ENCODE measurements around the gene TBC1D5.
"Not testable (repeated sequence)": the region's sequence is repeated elsewhere in the genome, so short reads cannot be mapped to it uniquely, and the experiment has no call there.

The TBC1D5 gene

DNA sequence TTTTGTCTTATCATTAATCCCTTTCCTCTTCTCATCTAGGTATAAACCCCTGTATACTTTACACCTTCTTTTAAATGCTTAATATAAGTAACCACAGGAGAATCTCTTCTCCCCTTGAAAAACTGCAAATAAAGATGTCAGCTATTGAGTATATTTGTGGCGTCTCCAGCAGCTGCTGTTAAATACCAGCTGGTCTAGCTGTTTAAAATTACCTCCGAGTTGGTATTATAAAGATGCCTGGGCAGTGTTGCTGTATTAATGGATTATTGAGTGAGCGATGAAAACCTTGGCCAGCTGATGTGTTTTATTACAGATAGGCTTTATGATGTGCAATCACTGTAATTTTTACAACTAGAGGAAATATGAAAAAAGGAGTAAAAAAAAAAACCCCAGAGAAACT lies 388.1 kb downstream of the TBC1D5 start:
- H3K4me3 ChIP-seq (ENCODE audit: low read depth, low read length) = no peak overlapping the region
- TF ChIP-seq CTCF (IDR thresholded peaks at IDR 0.05; ENCODE audit: control insufficient read depth, extremely low read depth, insufficient read depth) = no peak
- no peak for DNase-seq (ENCODE audit: low read depth)

GRCh38 chr3:17352620-17353019 lies 389.8 kb downstream of the TBC1D5 start:
- H3K4me3 ChIP-seq (ENCODE audit: low read depth, low read length) = no peak overlapping the region
- no peak for TF ChIP-seq CTCF (IDR thresholded peaks at IDR 0.05; ENCODE audit: control insufficient read depth, extremely low read depth, insufficient read depth)
- DNase-seq (ENCODE audit: low read depth) = no peak

GRCh38 chr3:17351193-17351592 lies 391.2 kb downstream of the TBC1D5 start:
- not testable (repeated sequence) for H3K4me3 ChIP-seq (ENCODE audit: low read depth, low read length); DNase-seq (ENCODE audit: low read depth)

GRCh38 chr3:17349093-17349492 lies 393.3 kb downstream of the TBC1D5 start:
- no peak for TF ChIP-seq CTCF (IDR thresholded peaks at IDR 0.05; ENCODE audit: control insufficient read depth, extremely low read depth, insufficient read depth)
- DNase-seq (ENCODE audit: low read depth) = no peak
- no peak overlapping the region for H3K4me3 ChIP-seq (ENCODE audit: low read depth, low read length)

DNA sequence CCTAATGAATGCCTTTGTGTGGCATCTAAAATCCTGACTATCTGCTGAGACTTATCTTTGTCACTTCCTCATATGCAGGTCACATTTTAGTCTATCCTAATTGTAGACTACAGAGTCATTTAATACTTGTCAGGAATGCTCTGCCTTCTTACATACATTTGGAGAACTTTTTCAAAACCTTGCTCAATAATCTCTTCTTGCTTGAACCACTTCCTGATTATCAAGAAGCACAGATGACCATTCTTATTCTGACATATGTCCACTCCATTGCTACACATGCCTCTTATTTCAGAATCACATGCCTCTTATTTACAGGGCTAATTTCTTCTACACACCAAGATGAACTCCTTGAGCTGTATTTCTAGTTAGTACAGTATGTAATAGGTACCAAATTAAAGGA lies 400.3 kb downstream of the TBC1D5 start:
- DNase-seq (ENCODE audit: low read depth) = no peak
- TF ChIP-seq CTCF (IDR thresholded peaks at IDR 0.05; ENCODE audit: control insufficient read depth, extremely low read depth, insufficient read depth) = no peak
- no peak overlapping the region for H3K4me3 ChIP-seq (ENCODE audit: low read depth, low read length)

DNA sequence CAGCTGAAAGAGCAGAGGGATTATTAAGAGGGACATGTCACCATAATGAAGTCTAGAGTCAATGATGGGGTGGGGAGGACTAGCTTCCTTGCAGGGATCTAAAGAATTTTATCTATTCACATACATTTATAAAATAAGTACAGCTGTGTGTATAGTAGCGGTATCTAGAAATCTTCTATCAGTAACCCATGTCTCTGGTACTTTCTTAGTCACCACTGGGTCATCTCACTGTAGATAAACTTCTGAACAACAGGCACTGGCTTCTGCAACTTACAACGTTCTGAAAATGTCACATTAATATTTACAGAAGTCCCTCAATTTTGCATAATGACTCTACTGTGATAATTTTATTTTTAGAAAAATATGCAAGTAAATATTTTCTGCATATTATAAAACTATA lies 401.7 kb downstream of the TBC1D5 start:
- H3K4me3 ChIP-seq (ENCODE audit: low read depth, low read length) = no peak overlapping the region
- no peak for DNase-seq (ENCODE audit: low read depth)
- TF ChIP-seq CTCF (IDR thresholded peaks at IDR 0.05; ENCODE audit: control insufficient read depth, extremely low read depth, insufficient read depth) = no peak

DNA sequence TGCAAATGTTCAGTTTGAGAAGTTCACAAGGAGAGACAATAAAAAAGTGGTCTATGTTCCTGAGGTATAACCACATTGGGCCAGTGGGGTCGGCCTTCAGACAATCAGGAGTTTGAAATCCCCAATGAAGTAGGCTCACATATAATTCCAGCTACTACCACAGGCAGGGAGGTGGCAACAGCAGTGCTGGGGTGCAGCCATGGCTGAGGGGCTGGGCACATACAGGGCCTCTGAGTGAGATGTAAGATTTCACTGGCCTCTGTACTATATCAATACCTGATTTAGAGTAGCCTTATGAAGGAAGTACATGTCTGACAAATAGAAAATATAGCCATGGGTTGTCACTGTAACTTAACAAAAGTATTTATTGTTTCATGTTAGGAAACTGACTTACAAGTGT lies 402.2 kb downstream of the TBC1D5 start:
- no peak for DNase-seq (ENCODE audit: low read depth)
- TF ChIP-seq CTCF (IDR thresholded peaks at IDR 0.05; ENCODE audit: control insufficient read depth, extremely low read depth, insufficient read depth) = no peak
- no peak overlapping the region for H3K4me3 ChIP-seq (ENCODE audit: low read depth, low read length)
